K562 (cell line): ENCODE data around the gene MVD. TPM values are rescaled to one million over a fixed set of nuclear protein-coding genes. Genes with fewer than 3 reads are reported as not detected.

Experiments used
- ATAC-seq: fragments of 200-7000 bp; cut with Tn5 transposase; 3 replicates; pipeline ENCODE4 v1.9.1; 2020; ENCODE audit warnings: moderate library complexity
- BruUV-seq: library from RNA; stranded (reverse); fragments of 400-500 nt; replicated peaks from 2 replicates; lab custom pipeline; 2021; lab: Mats Ljungman, UMichigan
- CTCF ChIA-PET: fragments of 300-600 bp; formaldehyde crosslinking; extraction: SDS; loops from one replicate; lab custom pipeline; 2021; ENCODE audit warnings: low intra/inter-chr PET ratio; lab: Yijun Ruan, JAX
- POLR2A ChIA-PET: fragments of 300-600, 350-650 bp; sonication (Branson Sonifier 250); formaldehyde crosslinking; extraction: SDS; loops from one replicate; lab custom pipeline; 2021; ENCODE audit warnings: antibody characterized with exemption, inconsistent platforms; lab: Yijun Ruan, JAX
- DNase-seq, 4 experiments: peaks; one replicate each; pipeline versions ENCODE4 v3.0.0 to v3.0.0-alpha.2; 2011 to 2018; ENCODE audit warnings: low spot score in 3 of 4, mixed read lengths in 3 of 4; ENCODE audit errors: extremely low read depth in 1 of 4
- FAIRE-seq: peaks from 2 replicates; lab custom pipeline; 2011; peaks lifted over from hg19 to GRCh38; lab: Jason Lieb, UNC
- H2AFZ ChIP-seq: 2 replicates; pipeline ENCODE4 v1.6.0; 2011; ENCODE audit warnings: low read depth, low read length, control low read depth, inconsistent platforms
- H3K27ac ChIP-seq: fragments of 200-600 bp; 3 replicates; pipeline ENCODE4 v1.8.0; 2011; ENCODE audit warnings: low read depth, mild to moderate bottlenecking, control low read depth, inconsistent platforms, low read length, moderate library complexity, mixed read lengths; ENCODE audit errors: extremely low read depth
- H3K27me3 ChIP-seq, 2 experiments: fragments of 300-600 bp in 1 of 2; 2 replicates in 1 of 2; 3 replicates in 1 of 2; pipeline versions ENCODE4 v1.6.0 to v1.8.0; 2011; ENCODE audit warnings: inconsistent platforms in 2 of 2, low read length in 2 of 2, mild to moderate bottlenecking in 1 of 2, mixed read lengths in 1 of 2, moderate library complexity in 1 of 2; ENCODE audit not compliant: control insufficient read depth in 2 of 2, insufficient read depth in 2 of 2
- H3K36me3 ChIP-seq: fragments of 300-600 bp; 3 replicates; pipeline ENCODE4 v1.8.0; 2011; ENCODE audit warnings: mild to moderate bottlenecking, low read length, inconsistent platforms; ENCODE audit not compliant: control insufficient read depth, insufficient read depth
- H3K4me1 ChIP-seq, 2 experiments: fragments of 200-600 bp in 1 of 2; replicated peaks in 1 of 2; 2 replicates in 1 of 2; 3 replicates in 1 of 2; pipeline versions ENCODE4 v1.5.1 to v1.8.0; 2011; ENCODE audit warnings: inconsistent platforms in 2 of 2, low read length in 2 of 2, mild to moderate bottlenecking in 1 of 2, mixed read lengths in 1 of 2, moderate library complexity in 1 of 2; ENCODE audit not compliant: control insufficient read depth in 2 of 2, insufficient read depth in 2 of 2
- H3K4me2 ChIP-seq: 2 replicates; pipeline ENCODE4 v1.6.1; 2011; ENCODE audit warnings: low read length, control low read depth, inconsistent platforms, mixed read lengths; ENCODE audit not compliant: insufficient read depth
- H3K4me3 ChIP-seq: fragments of 200-600 bp; sonication (generic), shearing (Covaris generic); 2 replicates; pipeline ENCODE4 v1.5.1; 2016; ENCODE audit warnings: control low read depth, inconsistent platforms
- H3K79me2 ChIP-seq: fragments of 200-600 bp; 3 replicates; pipeline ENCODE4 v1.8.0; 2011; ENCODE audit warnings: low read length, inconsistent platforms; ENCODE audit not compliant: control insufficient read depth, insufficient read depth
- H3K9ac ChIP-seq, 2 experiments: 2 replicates each; pipeline versions ENCODE4 v1.6.0 to v1.6.1; 2011; ENCODE audit warnings: low read depth in 2 of 2, low read length in 2 of 2, control low read depth in 1 of 2, inconsistent platforms in 1 of 2, mild to moderate bottlenecking in 1 of 2, mixed read lengths in 1 of 2; ENCODE audit not compliant: insufficient read depth in 1 of 2
- H3K9me1 ChIP-seq: one replicate; pipeline ENCODE4 v1.6.0; 2011; ENCODE audit warnings: inconsistent platforms, mild to moderate bottlenecking, low read length, moderate library complexity; ENCODE audit not compliant: control insufficient read depth, insufficient read depth
- H3K9me3 ChIP-seq: replicated peaks from 2 replicates; pipeline ENCODE4 v1.5.1; 2011; ENCODE audit warnings: low read depth, low read length, inconsistent platforms; ENCODE audit not compliant: control insufficient read depth, insufficient read depth
- H4K20me1 ChIP-seq: replicated peaks from 2 replicates; pipeline ENCODE4 v1.6.1; 2011; ENCODE audit warnings: low read length, inconsistent platforms, mixed read lengths; ENCODE audit not compliant: control insufficient read depth, insufficient read depth
- ARNT ChIP-seq, 2 experiments: fragments of 450-650 bp; IDR thresholded peaks; 2 replicates each; pipeline ENCODE4 v1.6.1; 2016; ENCODE audit warnings: mild to moderate bottlenecking in 1 of 2
- CBX5 ChIP-seq: IDR thresholded peaks from 2 replicates; pipeline ENCODE4 v1.6.1; 2014; ENCODE audit warnings: low read depth, borderline replicate concordance
- FOXM1 ChIP-seq, 2 experiments: fragments of 450-650 bp in 1 of 2; sonication (generic) in 1 of 2; formaldehyde crosslinking in 1 of 2; IDR thresholded peaks; 2 replicates each; pipeline versions ENCODE4 v1.6.1 to v1.9.0; 2017 to 2022; ENCODE audit warnings: low read depth in 2 of 2, mild to moderate bottlenecking in 2 of 2, missing genetic modification reagents in 1 of 2, moderate library complexity in 1 of 2
- HEY1 ChIP-seq: fragments of 250-450 bp; sonication (Bioruptor Pico); IDR thresholded peaks from 2 replicates; pipeline ENCODE4 v1.5.0; 2020; ENCODE audit warnings: mild to moderate bottlenecking, moderate library complexity, borderline replicate concordance
- HMGN3 ChIP-seq: IDR thresholded peaks from 2 replicates; pipeline ENCODE4 v1.6.1; 2011; ENCODE audit warnings: borderline replicate concordance, low read depth, mild to moderate bottlenecking, mixed read lengths, low read length; ENCODE audit not compliant: insufficient read length; ENCODE audit errors: extremely low read depth
- MXI1 ChIP-seq: IDR thresholded peaks from 2 replicates; pipeline ENCODE4 v1.6.1; 2011; ENCODE audit warnings: low read depth, mild to moderate bottlenecking, improper control_type of control experiment, low read length
- MYC ChIP-seq, 2 experiments: fragments of 250-450 bp in 1 of 2; sonication (Bioruptor Pico) in 1 of 2; IDR thresholded peaks; 2 replicates each; pipeline versions ENCODE4 v1.5.1 to v1.6.1; 2012 to 2021; ENCODE audit warnings: low read depth in 2 of 2, borderline replicate concordance in 1 of 2, improper control_type of control experiment in 1 of 2, low read length in 1 of 2, mild to moderate bottlenecking in 1 of 2, moderate library complexity in 1 of 2
- POLR2G ChIP-seq: fragments of 200-400 bp; formaldehyde crosslinking; IDR thresholded peaks from 2 replicates; pipeline ENCODE4 v1.6.1; 2017; ENCODE audit warnings: low read depth, mild to moderate bottlenecking, antibody characterized with exemption, low read length, moderate library complexity
- RBFOX2 ChIP-seq: fragments of 200-400 bp; formaldehyde crosslinking; IDR thresholded peaks from 2 replicates; pipeline ENCODE4 v1.6.1; 2017; ENCODE audit warnings: low read depth, mild to moderate bottlenecking, low read length, moderate library complexity
- ZNF3 ChIP-seq: fragments of 250-450 bp; sonication (Bioruptor Pico); IDR thresholded peaks from 2 replicates; pipeline ENCODE4 v1.5.0; 2021; ENCODE audit warnings: mild to moderate bottlenecking, moderate library complexity
- WGBS: fragments of 100-300 bp; shearing (Covaris generic); methylation state at CpG from one replicate; pipeline ENCODE4 v1.1.6; 2016; ENCODE audit warnings: low coverage, mixed read lengths; ENCODE audit not compliant: insufficient coverage; ENCODE audit errors: missing lambda C conversion rate; 5-methylcytosine and 5-hydroxymethylcytosine counted together
- in situ Hi-C: fragments of 300-500 bp; cut with MboI; formaldehyde crosslinking; loops from 4 replicates; pipeline ENCODE4 v1.15.0; 2018; ENCODE audit warnings: inconsistent platforms, mixed read lengths
- intact Hi-C: fragments of 100-400 bp; cut with micrococcal nuclease; formaldehyde crosslinking; loops from 2 replicates; pipeline ENCODE4 v1.14.2; 2022
- polyA plus RNA-seq, 8 experiments: library from polyadenylated mRNA; depleted of rRNA in 4 of 8; stranded (reverse) in 5 of 8; unstranded in 3 of 8; fragments of >200 nt; fragmentation: Nextera tagmentation in 2 of 8; fragmentation: Illumina TruSeq in 1 of 8; extraction: Ambion mirVana in 2 of 8; extraction: Trizol in 1 of 8; gene quantifications; 2 replicates each; pipeline versions ENCODE4 v1.2.1 to v1.2.3, GENCODE V29; 2011 to 2014; ENCODE audit warnings: inconsistent platforms in 1 of 8, missing spikeins in 1 of 8
- total RNA-seq, 7 experiments: library from RNA; depleted of rRNA in 6 of 7; stranded (reverse); fragments of >200 nt in 6 of 7; fragmentation: Illumina TruSeq in 2 of 7; extraction: Trizol in 2 of 7; gene quantifications; 2 replicates each; pipeline versions ENCODE4 v1.2.1 to v1.2.3, GENCODE V29; 2011 to 2021; ENCODE audit warnings: low replicate concordance in 1 of 7
- TF ChIP-seq, protein P1 (sequence below): fragments of 450-650 bp; formaldehyde crosslinking; IDR thresholded peaks from 2 replicates; pipeline ENCODE4 v1.4.0; 2022; ENCODE audit warnings: missing genetic modification characterization
- TF ChIP-seq, protein P2 (sequence below): fragments of 250-450 bp; sonication (Bioruptor Pico); IDR thresholded peaks from 2 replicates; pipeline ENCODE4 v1.4.0; 2020; ENCODE audit warnings: mild to moderate bottlenecking, moderate library complexity, borderline replicate concordance
- TF ChIP-seq, protein P3 (sequence below): sonication (generic); formaldehyde crosslinking; IDR thresholded peaks from 2 replicates; pipeline ENCODE4 v1.8.1; 2023; ENCODE audit warnings: mild to moderate bottlenecking, missing genetic modification reagents

MVD gene
- total and polyA plus RNA-seq, 9 of the 15 experiments (the other 6 are each of a cell fraction or from before 2014, with no cell fraction given): 12.2 to 141 (median 45.3) TPM

DNA sequence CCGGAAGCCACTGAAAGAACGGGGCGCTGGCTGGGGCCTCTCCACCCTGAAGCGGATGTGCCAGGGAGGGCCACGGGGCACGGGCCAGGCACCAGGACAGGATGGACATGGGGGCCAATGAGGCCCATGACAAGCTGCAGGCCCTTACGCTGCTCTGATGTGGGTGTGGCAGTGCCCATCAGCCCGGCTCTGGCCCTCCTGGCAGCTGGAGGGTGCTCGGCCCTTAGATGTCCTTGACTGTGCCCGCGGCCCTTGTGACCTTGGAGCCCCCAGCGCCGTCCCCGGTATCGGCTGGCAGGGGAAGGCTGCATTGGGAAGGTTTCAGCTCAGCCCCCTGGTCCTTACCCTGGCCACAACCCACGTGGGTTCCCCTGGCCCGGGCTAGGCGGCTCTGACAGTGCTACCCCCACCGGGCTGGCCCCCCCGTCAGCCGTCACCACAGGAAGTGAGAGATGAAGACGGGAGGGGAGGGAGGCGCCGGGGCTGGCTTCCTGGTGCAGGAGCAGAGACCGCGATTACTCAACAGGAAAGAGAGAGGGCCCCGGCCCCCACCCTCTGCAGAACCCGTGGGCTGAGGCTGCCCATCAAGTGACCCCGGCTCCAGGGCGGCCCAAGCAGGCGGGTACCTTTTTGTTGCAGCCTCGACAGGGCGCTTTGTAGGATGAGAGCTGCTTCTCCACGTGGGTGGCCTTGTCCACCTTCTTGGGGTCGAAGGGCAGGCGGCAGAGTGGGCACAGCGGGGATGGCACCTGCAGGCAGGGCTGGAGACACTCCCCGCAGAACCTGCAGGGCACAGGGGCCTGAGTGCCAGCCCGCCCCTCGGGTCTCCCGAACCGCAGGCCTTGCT is 38.0 kb upstream of the MVD start:
- in situ Hi-C loops (no loop called here), intact Hi-C loops (no loop called here)
- Histone ChIP-seq H3K27me3 (no peaks in the 10 kb centered on the region), H3K9me1 (peaks cover 3% of the 10 kb centered on the region), H4K20me1 (peaks cover 11% of the 10 kb centered on the region; the same call in 1 of the 2 replicates), H3K36me3 (peaks cover 75% of the 10 kb centered on the region; the same call in 1 of the 3 replicates), H2AFZ (no peak overlapping the region), H3K4me3 (no peak overlapping the region), H3K79me2 (peaks cover 47% of the 10 kb centered on the region), H3K4me2 (peak overlapping the region; percentile 24), H3K27ac (peak overlapping the region; percentile 71), H3K9me3 (no peaks in the 10 kb centered on the region), H3K9ac (peak overlapping the region; percentile 16 to 88; a peak in 3 of 4 replicates), H3K4me1 (peaks cover 16 to 91% of the 10 kb centered on the region in 2 experiments)
- ATAC-seq (peak; percentile 86), DNase-seq (peak; percentile 77 to 89 (median 83)), FAIRE-seq (peak; percentile 84)
- ChIA-PET CTCF (no interaction called here), POLR2A (interaction anchor here (0.6 to 0.8 kb wide), 4 partner anchors 9 to 207 kb away, joined by 3 to 4 read pairs (median 4); no protein-coding TSS in a partner anchor)
- no TSS peak for BruUV-seq
- WGBS: 54% methylated on average over 41 of the region's 42 CpGs
- TF ChIP-seq, protein P1, sequence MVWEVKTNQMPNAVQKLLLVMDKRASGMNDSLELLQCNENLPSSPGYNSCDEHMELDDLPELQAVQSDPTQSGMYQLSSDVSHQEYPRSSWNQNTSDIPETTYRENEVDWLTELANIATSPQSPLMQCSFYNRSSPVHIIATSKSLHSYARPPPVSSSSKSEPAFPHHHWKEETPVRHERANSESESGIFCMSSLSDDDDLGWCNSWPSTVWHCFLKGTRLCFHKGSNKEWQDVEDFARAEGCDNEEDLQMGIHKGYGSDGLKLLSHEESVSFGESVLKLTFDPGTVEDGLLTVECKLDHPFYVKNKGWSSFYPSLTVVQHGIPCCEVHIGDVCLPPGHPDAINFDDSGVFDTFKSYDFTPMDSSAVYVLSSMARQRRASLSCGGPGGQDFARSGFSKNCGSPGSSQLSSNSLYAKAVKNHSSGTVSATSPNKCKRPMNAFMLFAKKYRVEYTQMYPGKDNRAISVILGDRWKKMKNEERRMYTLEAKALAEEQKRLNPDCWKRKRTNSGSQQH (CRISPR knock-in tag): no peak
- TF ChIP-seq CBX5: no peak
- TF ChIP-seq ARNT (IDR thresholded peaks at IDR 0.05): no peak
- TF ChIP-seq, protein P2, sequence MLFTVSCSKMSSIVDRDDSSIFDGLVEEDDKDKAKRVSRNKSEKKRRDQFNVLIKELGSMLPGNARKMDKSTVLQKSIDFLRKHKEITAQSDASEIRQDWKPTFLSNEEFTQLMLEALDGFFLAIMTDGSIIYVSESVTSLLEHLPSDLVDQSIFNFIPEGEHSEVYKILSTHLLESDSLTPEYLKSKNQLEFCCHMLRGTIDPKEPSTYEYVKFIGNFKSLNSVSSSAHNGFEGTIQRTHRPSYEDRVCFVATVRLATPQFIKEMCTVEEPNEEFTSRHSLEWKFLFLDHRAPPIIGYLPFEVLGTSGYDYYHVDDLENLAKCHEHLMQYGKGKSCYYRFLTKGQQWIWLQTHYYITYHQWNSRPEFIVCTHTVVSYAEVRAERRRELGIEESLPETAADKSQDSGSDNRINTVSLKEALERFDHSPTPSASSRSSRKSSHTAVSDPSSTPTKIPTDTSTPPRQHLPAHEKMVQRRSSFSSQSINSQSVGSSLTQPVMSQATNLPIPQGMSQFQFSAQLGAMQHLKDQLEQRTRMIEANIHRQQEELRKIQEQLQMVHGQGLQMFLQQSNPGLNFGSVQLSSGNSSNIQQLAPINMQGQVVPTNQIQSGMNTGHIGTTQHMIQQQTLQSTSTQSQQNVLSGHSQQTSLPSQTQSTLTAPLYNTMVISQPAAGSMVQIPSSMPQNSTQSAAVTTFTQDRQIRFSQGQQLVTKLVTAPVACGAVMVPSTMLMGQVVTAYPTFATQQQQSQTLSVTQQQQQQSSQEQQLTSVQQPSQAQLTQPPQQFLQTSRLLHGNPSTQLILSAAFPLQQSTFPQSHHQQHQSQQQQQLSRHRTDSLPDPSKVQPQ (CRISPR knock-in tag): no peak
- TF ChIP-seq MXI1: no peak
- peak; percentile 54 for TF ChIP-seq HMGN3
- TF ChIP-seq ZNF3 (CRISPR knock-in tag): no peak
- TF ChIP-seq, protein P3, sequence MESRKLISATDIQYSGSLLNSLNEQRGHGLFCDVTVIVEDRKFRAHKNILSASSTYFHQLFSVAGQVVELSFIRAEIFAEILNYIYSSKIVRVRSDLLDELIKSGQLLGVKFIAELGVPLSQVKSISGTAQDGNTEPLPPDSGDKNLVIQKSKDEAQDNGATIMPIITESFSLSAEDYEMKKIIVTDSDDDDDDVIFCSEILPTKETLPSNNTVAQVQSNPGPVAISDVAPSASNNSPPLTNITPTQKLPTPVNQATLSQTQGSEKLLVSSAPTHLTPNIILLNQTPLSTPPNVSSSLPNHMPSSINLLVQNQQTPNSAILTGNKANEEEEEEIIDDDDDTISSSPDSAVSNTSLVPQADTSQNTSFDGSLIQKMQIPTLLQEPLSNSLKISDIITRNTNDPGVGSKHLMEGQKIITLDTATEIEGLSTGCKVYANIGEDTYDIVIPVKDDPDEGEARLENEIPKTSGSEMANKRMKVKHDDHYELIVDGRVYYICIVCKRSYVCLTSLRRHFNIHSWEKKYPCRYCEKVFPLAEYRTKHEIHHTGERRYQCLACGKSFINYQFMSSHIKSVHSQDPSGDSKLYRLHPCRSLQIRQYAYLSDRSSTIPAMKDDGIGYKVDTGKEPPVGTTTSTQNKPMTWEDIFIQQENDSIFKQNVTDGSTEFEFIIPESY: peak; percentile 4; the same call in 1 of the 2 replicates
- no peak for TF ChIP-seq FOXM1 (IDR thresholded peaks at IDR 0.05; ENCODE audit: low read depth)
- peak; percentile 47 for TF ChIP-seq FOXM1 (CRISPR knock-in tag; IDR thresholded peaks at IDR 0.05; ENCODE audit: low read depth)
- no peak for TF ChIP-seq HEY1
- peak; percentile 55 for TF ChIP-seq RBFOX2
- no peak for TF ChIP-seq MYC (IDR thresholded peaks at IDR 0.05; ENCODE audit: low read depth, low read length)
- no peak for TF ChIP-seq MYC (CRISPR knock-in tag; IDR thresholded peaks at IDR 0.05; ENCODE audit: borderline replicate concordance, low read depth)
- TF ChIP-seq POLR2G: peak; percentile 56
